K562 (cell line): ENCODE data around the gene SNX12. TPM values are rescaled to one million over a fixed set of nuclear protein-coding genes. Genes with fewer than 3 reads are reported as not detected.
A peak's percentile ranks its signal among the peaks of the same experiment; 100 is the strongest.

Source experiments
- ETV1 ChIP-seq: fragments of 450-650 bp; conservative IDR thresholded peaks from 2 replicates; pipeline ENCODE4 v1.6.1; 2016; ENCODE audit warnings: missing genetic modification characterization, control low read depth, low read depth, missing compliant biosample characterization
- LEF1 ChIP-seq: fragments of 450-650 bp; IDR thresholded peaks from 2 replicates; pipeline ENCODE4 v1.6.1; 2016; ENCODE audit warnings: mild to moderate bottlenecking
- MEIS2 ChIP-seq: fragments of 450-650 bp; IDR thresholded peaks from 2 replicates; pipeline ENCODE4 v1.6.1; 2014; ENCODE audit warnings: mild to moderate bottlenecking; ENCODE audit not compliant: partially characterized antibody
- MXI1 ChIP-seq: IDR thresholded peaks from 2 replicates; pipeline ENCODE4 v1.6.1; 2011; ENCODE audit warnings: low read depth, mild to moderate bottlenecking, improper control_type of control experiment, low read length
- NR2C2 ChIP-seq, 2 experiments: fragments of 200-800 bp in 1 of 2; sonication (Bioruptor generic) in 1 of 2; sonication (generic) in 1 of 2; formaldehyde crosslinking in 1 of 2; IDR thresholded peaks; 2 replicates each; pipeline versions ENCODE4 v1.6.1 to v1.8.0; 2016 to 2022; ENCODE audit warnings: mild to moderate bottlenecking in 1 of 2, missing compliant biosample characterization in 1 of 2, missing genetic modification characterization in 1 of 2, missing genetic modification reagents in 1 of 2
- PKNOX1 ChIP-seq: fragments of 450-650 bp; IDR thresholded peaks from 2 replicates; pipeline ENCODE4 v1.6.1; 2016
- ZFX ChIP-seq: sonication (generic); formaldehyde crosslinking; IDR thresholded peaks from 2 replicates; pipeline ENCODE4 v1.8.0; 2022; ENCODE audit warnings: mild to moderate bottlenecking, missing genetic modification reagents, moderate library complexity
- polyA plus RNA-seq, 8 experiments: library from polyadenylated mRNA; depleted of rRNA in 4 of 8; stranded (reverse) in 5 of 8; unstranded in 3 of 8; fragments of >200 nt; fragmentation: Nextera tagmentation in 2 of 8; fragmentation: Illumina TruSeq in 1 of 8; extraction: Ambion mirVana in 2 of 8; extraction: Trizol in 1 of 8; gene quantifications; 2 replicates each; pipeline versions ENCODE4 v1.2.1 to v1.2.3, GENCODE V29; 2011 to 2014; ENCODE audit warnings: inconsistent platforms in 1 of 8, missing spikeins in 1 of 8
- total RNA-seq, 7 experiments: library from RNA; depleted of rRNA in 6 of 7; stranded (reverse); fragments of >200 nt in 6 of 7; fragmentation: Illumina TruSeq in 2 of 7; extraction: Trizol in 2 of 7; gene quantifications; 2 replicates each; pipeline versions ENCODE4 v1.2.1 to v1.2.3, GENCODE V29; 2011 to 2021; ENCODE audit warnings: low replicate concordance in 1 of 7
- TF ChIP-seq, protein P1 (sequence below), 3 experiments: fragments of 200-800 bp in 1 of 3; sonication (Bioruptor generic) in 1 of 3; sonication (generic) in 1 of 3; formaldehyde crosslinking in 1 of 3; IDR thresholded peaks; 2 replicates each; pipeline versions ENCODE4 v1.6.1 to v1.8.0; 2016 to 2022; ENCODE audit warnings: mild to moderate bottlenecking in 2 of 3, missing compliant biosample characterization in 2 of 3, missing genetic modification characterization in 2 of 3, missing genetic modification reagents in 1 of 3
- TF ChIP-seq, protein P2 (sequence below): sonication (generic); IDR thresholded peaks from 2 replicates; pipeline ENCODE4 v1.6.1; 2016

The SNX12 gene
- total and polyA plus RNA-seq, 9 of the 15 experiments (the other 6 are each of a cell fraction or from before 2014, with no cell fraction given): 12.7 to 50.3 (median 37.1) TPM

DNA sequence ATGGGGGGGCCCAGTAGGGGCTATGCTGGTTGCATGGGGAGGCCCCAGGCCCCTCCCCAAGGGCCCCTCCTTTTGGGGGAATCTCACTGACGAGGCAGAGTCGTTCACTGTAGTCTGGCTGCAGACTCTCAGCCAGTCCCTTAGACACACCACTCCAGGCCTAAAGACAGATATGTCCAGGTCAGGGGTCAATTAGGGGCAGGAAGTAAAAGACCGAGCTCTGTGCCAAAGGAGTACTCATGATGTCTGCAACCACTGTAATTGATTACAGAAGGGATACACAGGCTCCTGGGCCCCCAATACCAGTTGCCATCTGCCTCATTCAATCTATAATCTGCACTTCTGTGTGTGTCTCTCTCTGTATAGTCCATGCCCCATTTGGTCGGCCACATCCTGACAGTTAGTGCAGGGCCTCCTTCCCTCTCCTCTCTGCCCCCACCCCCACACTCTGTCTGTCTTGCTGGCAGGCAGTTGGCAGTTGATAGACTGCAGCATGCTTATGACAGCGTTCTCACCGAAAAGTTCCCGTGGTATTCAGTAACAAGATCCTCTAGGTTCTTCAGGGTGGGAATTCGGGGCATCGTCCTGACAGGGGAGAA is 39.7 kb upstream of the SNX12 start (continued):
- TF ChIP-seq, protein P1, sequence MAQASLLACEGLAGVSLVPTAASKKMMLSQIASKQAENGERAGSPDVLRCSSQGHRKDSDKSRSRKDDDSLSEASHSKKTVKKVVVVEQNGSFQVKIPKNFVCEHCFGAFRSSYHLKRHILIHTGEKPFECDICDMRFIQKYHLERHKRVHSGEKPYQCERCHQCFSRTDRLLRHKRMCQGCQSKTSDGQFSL (CRISPR knock-in tag; IDR thresholded peaks at IDR 0.05): no peak
- TF ChIP-seq, protein P1 (tag; IDR thresholded peaks at IDR 0.05): no peak
- TF ChIP-seq NR2C2 (CRISPR knock-in tag; IDR thresholded peaks at IDR 0.05): no peak; the same call in 1 of the 2 replicates
- TF ChIP-seq NR2C2 (tag; IDR thresholded peaks at IDR 0.05): peak; percentile 79
- no peak for TF ChIP-seq MXI1
- TF ChIP-seq PKNOX1: peak; percentile 27; the same call in 1 of the 2 replicates
- peak; percentile 39; the same call in 1 of the 2 replicates for TF ChIP-seq ETV1 (tag)
- peak; percentile 34 for TF ChIP-seq MEIS2
- TF ChIP-seq LEF1: 0 out of 2 replicates have a peak, but pooled peaks have one; percentile 21
- TF ChIP-seq, protein P2, sequence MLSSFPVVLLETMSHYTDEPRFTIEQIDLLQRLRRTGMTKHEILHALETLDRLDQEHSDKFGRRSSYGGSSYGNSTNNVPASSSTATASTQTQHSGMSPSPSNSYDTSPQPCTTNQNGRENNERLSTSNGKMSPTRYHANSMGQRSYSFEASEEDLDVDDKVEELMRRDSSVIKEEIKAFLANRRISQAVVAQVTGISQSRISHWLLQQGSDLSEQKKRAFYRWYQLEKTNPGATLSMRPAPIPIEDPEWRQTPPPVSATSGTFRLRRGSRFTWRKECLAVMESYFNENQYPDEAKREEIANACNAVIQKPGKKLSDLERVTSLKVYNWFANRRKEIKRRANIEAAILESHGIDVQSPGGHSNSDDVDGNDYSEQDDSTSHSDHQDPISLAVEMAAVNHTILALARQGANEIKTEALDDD: no peak
- 0 out of 2 replicates have a peak, but pooled peaks have one; percentile 24 for TF ChIP-seq ZFX
- TF ChIP-seq, all 486 proteins: peak for 14
